HL-60 (cell line): ENCODE results near the gene UBE2R2.
"Not testable (repeated sequence)": the region's sequence is repeated elsewhere in the genome, so short reads cannot be mapped to it uniquely, and the experiment has no call there.

Experiments used
- DNase-seq, 2 experiments: peaks; one replicate each; pipeline ENCODE4 v3.0.0-alpha.2; 2010 to 2020; ENCODE audit warnings: low read depth in 1 of 2, low spot score in 1 of 2
- H3K27ac ChIP-seq: fragments of 250-450 bp; sonication (Bioruptor Pico); replicated peaks from 2 replicates; pipeline ENCODE4 v1.5.1; 2020; ENCODE audit warnings: mild to moderate bottlenecking, moderate library complexity
- H3K27me3 ChIP-seq: fragments of 250-450 bp; sonication (Bioruptor Pico); 2 replicates; pipeline ENCODE4 v1.5.1; 2021; ENCODE audit warnings: mild to moderate bottlenecking, moderate library complexity; ENCODE audit not compliant: insufficient read depth, poor library complexity, severe bottlenecking
- H3K4me3 ChIP-seq: replicated peaks from 2 replicates; pipeline ENCODE4 v1.5.1; 2011; ENCODE audit warnings: mild to moderate bottlenecking, control low read depth, low read length; ENCODE audit not compliant: insufficient read depth
- GABPA ChIP-seq: IDR thresholded peaks from 2 replicates; pipeline ENCODE4 v1.6.1; 2012; ENCODE audit warnings: low read depth
- POLR2AphosphoS5 ChIP-seq: IDR thresholded peaks from 2 replicates; pipeline ENCODE4 v1.6.1; 2012; ENCODE audit warnings: low read depth
- SPI1 ChIP-seq: IDR thresholded peaks from 2 replicates; pipeline ENCODE4 v1.6.1; 2012; ENCODE audit warnings: low read depth, mild to moderate bottlenecking, borderline replicate concordance
- TF ChIP-seq, protein P1 (sequence below): IDR thresholded peaks from 2 replicates; pipeline ENCODE4 v1.6.1; 2012; ENCODE audit warnings: low read depth; ENCODE audit not compliant: insufficient replicate concordance
- TF ChIP-seq, protein P2 (sequence below): IDR thresholded peaks from one replicate; pipeline ENCODE4 v1.5.1; 2011; ENCODE audit warnings: low read length, control low read depth, inconsistent platforms; ENCODE audit not compliant: insufficient read depth

UBE2R2 gene

DNA sequence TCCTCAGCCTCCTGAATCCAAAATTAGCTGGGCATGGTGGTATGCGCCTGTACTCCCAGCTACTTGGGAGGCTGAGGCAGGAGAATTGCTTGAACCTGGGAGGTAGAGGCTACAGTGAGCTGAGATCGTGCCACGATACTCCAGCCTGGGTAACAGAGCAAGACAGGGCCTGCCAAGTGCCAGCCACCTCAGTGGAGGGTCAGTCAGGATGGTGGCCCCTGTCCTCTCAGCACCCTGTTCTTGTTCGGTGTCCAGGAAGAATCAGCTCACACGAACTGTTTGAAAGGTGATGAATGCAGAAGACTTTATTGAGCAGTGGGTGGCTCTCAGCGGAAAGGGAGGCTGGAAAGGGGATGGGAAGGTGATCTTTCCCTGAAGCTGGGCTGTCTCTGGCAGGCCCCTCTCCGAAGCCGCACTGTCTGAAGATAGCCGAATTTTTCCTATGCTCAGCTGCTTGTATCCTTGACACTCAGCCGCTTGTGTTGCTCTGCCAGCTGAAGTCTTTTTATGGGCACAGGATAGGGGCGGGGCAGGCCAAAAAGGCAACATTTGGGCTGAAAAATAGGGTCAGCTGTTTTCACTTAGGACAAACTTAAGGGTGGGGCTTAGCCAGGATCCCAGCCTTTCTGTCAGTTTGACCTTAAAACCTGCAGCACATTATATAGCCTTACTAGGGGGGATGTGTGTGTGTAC lies 50.9 kb downstream of the UBE2R2 start:
- Histone ChIP-seq H3K27ac (no peak overlapping the region), H3K27me3 (no peaks in the 10 kb centered on the region), H3K4me3 (no peak overlapping the region)
- TF ChIP-seq, protein P1, sequence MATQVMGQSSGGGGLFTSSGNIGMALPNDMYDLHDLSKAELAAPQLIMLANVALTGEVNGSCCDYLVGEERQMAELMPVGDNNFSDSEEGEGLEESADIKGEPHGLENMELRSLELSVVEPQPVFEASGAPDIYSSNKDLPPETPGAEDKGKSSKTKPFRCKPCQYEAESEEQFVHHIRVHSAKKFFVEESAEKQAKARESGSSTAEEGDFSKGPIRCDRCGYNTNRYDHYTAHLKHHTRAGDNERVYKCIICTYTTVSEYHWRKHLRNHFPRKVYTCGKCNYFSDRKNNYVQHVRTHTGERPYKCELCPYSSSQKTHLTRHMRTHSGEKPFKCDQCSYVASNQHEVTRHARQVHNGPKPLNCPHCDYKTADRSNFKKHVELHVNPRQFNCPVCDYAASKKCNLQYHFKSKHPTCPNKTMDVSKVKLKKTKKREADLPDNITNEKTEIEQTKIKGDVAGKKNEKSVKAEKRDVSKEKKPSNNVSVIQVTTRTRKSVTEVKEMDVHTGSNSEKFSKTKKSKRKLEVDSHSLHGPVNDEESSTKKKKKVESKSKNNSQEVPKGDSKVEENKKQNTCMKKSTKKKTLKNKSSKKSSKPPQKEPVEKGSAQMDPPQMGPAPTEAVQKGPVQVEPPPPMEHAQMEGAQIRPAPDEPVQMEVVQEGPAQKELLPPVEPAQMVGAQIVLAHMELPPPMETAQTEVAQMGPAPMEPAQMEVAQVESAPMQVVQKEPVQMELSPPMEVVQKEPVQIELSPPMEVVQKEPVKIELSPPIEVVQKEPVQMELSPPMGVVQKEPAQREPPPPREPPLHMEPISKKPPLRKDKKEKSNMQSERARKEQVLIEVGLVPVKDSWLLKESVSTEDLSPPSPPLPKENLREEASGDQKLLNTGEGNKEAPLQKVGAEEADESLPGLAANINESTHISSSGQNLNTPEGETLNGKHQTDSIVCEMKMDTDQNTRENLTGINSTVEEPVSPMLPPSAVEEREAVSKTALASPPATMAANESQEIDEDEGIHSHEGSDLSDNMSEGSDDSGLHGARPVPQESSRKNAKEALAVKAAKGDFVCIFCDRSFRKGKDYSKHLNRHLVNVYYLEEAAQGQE = no peak
- TF ChIP-seq GABPA (no peak), POLR2AphosphoS5 (no peak)
- TF ChIP-seq, protein P2, sequence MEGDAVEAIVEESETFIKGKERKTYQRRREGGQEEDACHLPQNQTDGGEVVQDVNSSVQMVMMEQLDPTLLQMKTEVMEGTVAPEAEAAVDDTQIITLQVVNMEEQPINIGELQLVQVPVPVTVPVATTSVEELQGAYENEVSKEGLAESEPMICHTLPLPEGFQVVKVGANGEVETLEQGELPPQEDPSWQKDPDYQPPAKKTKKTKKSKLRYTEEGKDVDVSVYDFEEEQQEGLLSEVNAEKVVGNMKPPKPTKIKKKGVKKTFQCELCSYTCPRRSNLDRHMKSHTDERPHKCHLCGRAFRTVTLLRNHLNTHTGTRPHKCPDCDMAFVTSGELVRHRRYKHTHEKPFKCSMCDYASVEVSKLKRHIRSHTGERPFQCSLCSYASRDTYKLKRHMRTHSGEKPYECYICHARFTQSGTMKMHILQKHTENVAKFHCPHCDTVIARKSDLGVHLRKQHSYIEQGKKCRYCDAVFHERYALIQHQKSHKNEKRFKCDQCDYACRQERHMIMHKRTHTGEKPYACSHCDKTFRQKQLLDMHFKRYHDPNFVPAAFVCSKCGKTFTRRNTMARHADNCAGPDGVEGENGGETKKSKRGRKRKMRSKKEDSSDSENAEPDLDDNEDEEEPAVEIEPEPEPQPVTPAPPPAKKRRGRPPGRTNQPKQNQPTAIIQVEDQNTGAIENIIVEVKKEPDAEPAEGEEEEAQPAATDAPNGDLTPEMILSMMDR = no peak
- DNase-seq = no peak

DNA sequence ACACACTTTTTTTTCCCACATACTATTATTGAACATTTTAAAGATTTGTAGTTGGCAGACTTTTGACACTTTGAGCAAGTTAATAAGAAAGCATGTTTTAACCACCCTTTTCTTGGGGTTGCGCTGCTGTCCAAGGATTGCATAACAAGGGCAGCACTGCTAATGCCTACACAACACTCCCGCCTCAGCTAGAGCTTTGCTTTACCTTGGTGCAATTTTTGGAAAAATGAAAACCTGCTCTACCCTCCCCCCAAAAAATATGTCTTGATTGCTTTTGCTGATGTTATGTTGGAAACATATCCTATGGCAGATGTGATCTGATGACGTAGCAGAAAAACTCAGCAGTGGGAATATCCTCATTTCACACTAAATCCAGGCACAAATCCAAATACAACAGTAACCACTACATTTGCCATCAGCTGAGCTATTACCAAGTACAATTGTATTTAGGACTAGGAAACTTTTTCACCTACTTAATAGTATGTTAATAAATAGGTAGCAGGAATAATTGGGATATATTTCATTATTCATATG lies 51.5 kb downstream of the UBE2R2 start:
- no peak overlapping the region for H3K27ac ChIP-seq

DNA sequence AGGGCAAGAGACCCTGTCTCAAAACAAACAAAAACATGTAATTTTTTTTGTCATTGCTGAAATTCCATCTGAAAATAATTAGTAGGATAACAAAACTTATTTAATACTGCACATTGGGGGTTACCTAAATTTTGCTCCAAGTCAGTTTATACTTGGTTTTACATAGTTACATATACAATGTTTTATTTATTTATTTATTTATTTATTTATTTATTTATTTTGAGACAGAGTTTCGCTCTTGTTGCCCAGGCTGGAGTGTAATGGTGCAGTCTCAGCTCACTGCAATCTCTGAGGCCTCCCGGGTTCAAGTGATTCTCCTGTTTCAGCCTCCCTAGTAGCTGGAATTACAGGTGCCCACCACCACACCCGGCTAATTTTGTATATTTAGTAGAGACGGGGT lies 52.3 kb downstream of the UBE2R2 start:
- H3K27ac ChIP-seq, H3K4me3 ChIP-seq, H3K27me3 ChIP-seq, DNase-seq: not testable (repeated sequence)

More for the DNA sequence above, 51.5 kb downstream of the UBE2R2 start:
- TF ChIP-seq, protein P1 = no peak
- no peak for TF ChIP-seq POLR2AphosphoS5
- no peak for TF ChIP-seq GABPA
- no peak for TF ChIP-seq SPI1
- TF ChIP-seq, protein P2 = no peak
- Histone ChIP-seq H3K4me3 (no peak overlapping the region), H3K27me3 (no peaks in the 10 kb centered on the region)
- DNase-seq = no peak

DNA sequence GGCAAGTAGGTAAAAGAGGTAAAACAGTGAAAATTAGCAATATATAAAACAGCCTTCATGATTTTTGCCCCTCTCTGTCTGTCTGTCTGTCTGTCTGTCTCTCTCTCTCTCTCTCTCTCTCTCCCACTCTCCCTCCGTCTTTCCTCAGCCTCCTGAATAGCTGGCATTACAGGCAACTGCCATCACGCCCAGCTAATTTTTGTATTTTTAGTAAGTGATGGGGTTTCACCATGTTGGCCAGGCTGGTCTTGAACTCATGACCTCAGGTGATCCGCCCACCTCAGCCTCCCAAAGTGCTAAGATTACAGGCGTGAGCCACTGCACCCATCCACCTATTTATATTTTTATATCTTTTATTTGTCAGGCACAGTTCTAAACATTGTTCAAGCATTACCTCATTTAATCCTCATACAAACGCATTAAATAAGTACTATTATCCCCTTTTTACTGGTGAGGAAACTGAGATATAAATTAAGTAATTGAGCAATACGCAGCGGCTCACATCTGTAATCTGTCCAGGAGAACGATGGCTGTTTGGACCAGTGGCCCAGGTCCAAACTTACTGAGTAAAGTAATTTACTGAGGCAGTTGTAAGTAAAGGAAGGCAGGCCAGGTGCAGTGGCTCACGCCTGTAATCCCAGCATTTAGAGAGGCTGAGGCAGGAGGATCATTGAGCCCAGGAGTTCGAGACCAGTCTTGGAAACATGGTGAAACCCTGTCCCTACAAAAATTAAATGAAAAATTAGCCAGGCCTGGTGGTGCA lies 60.9 kb downstream of the UBE2R2 start:
- no peak overlapping the region for H3K27ac ChIP-seq
- DNase-seq = no peak
- TF ChIP-seq SPI1 (no peak), POLR2AphosphoS5 (no peak), GABPA (no peak)
- TF ChIP-seq, protein P1 = no peak
- TF ChIP-seq, protein P2 = no peak
- H3K27me3 ChIP-seq = no peaks in the 10 kb centered on the region
- no peak overlapping the region for H3K4me3 ChIP-seq
